NCI-H524 (cell line): ENCODE results near the gene TNFRSF1B.

Experiments
- DNase-seq, 2 experiments: peaks; one replicate each; lab custom pipeline; 2025; lab: John Stamatoyannopoulos, UW

Gene TNFRSF1B

DNA sequence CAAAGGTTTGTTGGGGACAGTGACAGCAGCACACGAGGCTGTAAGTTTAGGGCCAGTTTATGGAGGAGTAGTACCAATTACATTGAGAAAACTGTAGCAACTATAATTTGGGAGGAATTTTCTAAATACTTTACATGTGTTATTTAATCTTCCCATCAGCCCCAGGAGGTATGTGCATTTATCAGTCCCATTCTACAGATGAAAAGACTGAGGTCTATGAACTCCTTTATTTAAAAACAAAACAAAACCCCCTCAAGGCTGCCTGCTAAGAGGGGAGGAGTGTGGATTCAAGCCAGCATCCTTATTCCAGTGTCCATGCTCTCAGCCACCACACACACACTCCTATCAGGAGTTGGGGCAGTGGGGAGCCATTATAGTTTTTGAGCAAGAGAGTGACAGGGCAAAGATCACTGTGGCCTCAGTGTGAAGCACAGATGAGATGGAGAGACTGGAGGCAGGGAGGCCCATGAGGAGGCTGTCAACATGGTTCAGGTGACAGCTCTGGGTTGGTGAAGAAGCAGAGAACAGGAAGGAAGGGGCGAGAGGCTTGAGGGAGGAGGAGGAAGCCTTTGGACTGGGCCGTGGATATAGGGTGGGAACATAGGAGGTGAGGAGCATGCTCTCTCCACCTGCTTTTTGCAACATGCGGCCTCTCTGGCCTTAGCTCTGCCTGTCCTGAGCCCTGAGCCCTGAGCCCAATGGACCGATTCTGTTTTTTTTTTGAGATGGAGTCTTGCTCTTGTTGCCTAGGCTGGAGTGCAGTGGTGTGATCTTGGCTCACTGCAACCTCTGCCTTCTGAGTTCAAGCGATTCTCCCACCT, 9.7 kb downstream of the TNFRSF1B start:
- no peak for DNase-seq

DNA sequence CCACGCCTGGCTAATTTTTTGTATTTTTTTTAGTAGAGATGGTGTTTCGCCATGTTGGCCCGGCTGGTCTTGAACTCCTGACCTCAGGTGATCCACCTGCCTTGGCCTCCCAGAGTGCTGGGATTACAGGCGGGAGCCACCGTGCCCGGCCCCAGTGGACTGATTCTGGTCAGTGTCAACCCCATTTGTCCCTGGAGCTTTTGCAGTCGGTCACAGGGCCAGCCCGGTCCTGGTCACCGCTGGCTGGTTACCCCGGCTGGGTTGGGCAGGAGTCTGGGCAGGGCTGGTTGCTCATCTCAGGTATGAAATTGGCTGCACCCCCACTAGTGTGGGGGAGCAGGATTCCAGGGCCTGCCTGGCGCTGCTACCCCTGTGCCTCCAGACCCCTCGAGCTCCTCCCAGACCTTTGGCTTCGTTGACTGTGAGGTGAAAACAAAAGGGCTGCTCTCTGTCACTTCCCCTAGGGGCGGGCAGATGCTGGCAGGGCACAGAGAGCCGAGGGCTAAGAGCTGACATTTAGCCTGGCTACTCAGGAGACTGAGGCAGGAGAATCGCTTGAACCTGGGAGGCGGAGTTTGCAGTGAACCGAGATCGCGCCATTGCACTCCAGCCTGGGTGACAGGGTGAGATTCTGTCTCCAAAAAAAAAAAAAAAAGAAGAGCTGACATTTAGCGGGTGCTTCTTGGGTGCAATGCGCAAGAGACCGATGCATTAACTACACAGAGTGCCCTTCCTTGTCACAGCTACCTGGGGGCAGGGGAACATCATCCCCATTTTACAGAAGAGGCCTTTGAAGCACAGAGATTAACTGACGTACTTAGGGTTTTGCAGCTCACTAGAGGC, 10.6 kb downstream of the TNFRSF1B start:
- DNase-seq = no peak

DNA sequence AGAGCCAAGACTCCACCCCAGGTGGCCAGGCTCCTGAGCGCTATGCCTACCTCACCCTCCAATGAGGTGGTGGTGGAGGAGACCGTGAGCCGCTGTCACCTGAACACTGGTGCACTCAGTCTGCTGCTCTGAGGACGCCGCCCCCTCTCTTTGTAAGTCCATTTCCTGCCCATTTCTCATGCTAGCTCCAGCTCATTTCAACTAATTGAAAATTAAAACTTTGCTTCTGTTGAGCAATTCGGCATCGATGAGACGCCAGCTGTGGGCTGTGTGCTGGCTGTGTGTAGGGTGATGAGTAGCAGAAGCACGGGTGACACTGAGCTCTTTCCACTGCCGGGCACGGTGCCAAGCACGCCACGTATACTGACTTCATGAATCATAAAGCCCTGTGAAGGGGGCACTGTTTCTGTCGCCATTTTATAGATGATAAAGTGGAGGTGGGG, 11.2 kb downstream of the TNFRSF1B start:
- peak in 1 of 2 experiments; percentile 41 for DNase-seq

DNA sequence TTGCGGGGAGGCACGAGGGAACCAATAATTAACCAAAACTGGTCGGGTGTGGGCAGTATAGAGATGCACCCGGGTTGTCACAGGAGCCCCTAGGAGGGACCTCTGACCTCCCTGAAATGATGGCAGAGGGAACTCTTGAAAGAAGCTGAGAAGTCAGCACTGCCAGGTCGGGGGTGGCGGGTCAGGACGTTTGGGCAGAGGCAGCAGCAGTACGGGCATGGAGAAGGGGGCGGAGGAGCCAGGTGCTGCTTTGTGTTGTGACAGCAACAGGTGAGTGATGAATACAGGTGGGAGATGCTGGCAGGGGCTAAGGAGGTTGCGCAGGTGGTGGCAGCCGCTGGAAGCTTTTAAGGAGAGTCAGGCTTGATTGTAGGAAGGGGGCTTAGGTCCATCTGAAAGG, 11.7 kb downstream of the TNFRSF1B start:
- no peak for DNase-seq

DNA sequence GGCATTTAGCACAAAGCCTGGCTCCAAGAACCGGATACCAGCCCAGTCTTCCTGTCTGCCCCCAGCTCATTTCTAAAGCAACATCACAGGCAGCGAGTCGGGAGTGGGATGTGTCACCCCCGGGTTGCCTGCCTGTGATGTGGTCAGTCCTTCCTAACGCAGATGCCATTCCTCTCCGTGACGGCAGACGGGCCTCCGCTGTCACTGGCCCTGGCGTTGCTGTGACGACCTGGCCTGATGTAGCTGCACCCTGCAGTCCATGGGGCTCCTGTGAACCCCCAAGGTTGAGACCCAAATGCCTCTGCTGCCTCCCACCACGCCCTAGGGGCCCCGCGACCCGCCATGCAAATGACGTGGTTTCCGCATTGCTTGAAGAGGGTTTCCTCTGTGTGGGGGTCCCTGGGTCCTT, 12.3 kb downstream of the TNFRSF1B start:
- DNase-seq = no peak

DNA sequence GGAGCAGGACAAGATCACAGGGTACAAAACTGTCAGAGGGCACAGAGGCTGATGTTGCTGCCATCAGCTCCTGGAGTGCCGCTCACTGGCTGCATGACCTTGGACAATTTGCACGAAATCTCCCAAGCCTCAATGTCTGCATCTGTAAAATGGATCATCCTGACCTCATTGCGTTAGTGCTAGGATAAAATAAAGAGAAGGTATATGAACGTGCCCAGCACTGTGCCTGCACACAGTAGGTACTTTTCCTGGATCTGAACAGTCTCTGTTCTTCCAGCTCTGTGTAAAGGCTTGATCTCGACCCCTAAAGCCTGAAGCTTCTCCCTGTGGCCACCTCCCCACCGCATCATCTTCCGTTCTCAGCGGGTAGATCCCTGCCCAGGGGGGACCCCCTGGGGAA, 12.9 kb downstream of the TNFRSF1B start:
- DNase-seq = no peak

DNA sequence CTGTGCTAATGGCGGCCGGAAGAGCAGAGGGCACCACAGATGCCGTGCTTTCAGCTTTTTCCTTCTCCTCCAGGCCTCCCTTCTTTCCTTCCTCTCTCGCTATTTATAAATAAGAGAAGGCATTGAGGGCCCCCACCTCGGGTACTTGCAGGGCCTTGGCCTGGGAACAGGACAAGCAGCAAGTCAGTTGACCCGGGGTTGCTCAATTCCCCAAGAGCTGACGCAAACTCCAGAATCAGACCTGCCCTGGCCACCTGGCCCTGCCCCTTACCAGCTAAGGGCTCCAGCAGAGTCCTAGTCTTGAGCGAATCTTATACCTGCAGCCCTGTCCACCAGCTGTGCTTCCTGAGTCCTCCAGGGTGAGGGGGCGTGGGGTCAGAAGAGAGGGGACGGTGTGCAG, 13.5 kb downstream of the TNFRSF1B start:
- DNase-seq = no peak

DNA sequence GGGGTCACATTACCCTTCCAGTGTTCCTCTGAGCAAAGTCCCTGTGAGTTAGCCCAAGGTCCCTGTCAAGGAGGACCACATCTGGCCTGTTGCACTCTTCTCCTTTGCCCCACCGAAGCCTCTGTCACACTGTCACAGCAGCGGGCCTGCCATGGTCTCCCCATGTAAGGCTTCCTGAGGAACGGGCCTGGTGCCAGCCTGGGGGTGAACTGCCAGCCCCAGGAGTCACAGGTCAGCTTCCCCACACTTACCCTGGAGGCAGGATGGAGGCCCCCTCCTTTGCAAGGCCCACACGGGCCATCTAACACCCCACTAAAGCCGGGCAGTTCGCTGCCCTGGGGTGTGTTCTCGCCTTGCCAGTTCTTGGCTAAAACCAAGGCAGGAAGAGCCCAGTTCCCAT, 14.1 kb downstream of the TNFRSF1B start:
- DNase-seq = no peak

DNA sequence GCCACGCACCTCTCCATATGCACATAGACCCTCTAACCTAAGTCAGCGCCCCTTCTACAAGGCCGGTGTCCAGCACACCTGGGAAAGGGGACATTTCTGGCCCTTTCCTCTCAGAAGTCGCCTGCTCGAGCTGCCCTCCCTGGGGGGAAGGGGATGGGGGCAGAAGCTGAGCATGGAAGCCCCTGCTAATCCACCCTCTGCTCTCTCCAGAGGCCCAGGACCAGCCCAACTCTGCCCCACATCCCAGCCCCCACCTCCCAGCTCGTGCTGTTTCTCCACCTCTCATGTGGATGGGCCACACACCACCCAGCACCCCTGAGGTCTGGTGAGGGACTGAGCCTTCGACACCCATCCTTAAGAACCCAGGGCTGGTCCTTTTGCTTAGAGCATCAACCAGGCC, 14.8 kb downstream of the TNFRSF1B start:
- no peak for DNase-seq

DNA sequence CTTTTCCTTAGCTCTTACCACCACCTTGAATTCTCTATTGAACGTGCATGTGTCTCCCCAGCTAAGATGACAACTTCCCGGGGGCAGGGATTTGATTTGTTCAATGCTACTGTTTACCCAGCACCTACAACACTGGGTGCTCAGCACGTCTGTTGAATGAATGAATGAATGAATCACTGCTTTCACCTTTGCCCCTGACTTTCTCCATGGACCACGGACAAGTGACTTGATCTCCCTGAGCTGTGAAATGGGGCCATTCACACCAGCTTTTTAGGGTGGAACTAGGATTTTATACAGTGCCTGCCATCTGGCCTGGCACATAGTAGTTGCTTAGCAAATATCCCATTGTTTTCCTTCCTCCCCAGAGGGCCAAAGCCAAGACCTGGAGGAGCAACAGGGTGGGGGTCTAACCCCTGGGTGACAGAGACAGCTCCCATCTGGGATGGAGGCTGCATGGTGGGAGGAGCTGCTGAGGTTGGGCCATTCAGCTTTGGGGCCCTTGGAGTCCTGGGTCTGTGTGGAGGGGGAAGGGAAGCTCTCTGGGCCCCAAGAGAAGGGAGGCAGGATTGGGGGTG, 15.7 kb downstream of the TNFRSF1B start:
- DNase-seq = no peak

DNA sequence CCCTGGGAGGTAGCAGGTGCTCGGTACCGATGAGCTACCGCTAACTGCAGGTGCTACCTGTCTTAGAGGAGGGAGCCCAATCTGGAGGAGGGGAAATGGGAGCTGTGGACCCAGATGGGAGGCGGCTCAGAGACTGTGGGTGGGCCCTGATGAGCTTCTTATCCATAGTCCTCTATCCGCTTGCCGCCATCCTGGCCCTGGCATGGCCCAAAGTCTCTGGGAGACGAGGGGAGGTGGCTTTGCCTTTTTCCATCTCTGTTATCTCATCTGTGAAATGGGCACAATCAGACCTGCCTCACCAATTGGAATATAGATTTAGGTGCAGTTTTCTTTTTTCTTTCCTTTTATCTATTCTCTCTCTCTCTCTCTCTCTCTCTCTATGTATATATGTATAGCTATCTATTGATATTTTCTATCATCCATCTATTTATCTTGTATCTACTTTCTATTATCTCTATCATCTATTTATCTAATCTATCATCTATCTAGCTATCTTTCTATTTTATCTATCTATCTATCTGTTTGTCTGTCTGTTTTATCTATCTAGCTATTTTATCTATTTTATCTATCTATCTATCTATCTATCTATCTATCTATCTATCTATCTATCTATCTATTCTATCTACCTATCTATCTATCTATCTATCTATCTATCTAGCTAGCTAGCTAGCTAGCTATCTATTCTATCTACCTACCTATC, 16.5 kb downstream of the TNFRSF1B start:
- DNase-seq = no peak

DNA sequence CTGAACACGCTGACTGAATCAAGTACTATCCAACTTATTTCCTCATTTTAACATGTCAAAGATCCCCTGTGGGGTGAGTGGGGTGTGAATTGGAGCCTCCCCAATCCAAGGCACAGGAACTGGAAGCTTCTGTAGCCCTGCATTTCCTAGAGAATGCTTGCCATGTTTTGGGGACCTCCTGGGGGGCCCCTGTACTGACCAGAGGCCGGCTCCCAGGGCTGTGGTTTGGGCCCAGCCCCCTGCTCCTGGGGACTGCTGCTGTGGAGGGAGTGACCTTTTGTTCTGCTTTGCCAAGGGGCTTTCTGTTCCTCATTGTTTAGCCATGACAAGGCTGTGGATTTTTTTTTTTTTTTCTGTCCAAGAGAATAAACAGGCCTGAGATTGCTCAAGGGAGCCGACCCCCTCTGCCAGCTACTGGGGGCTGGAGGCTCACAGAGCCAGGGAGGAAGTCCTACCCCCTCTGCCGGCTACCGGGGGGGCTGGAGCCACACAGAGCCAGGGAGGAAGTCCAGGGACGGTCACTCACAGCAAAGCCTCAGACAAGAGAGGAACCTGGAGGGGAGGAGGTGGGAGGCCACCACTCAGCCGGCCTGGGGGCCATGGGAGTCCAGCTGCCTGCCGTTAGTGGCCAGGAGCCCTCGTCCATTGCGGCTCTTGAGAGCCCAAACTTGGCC, 17.4 kb downstream of the TNFRSF1B start:
- DNase-seq = no peak

DNA sequence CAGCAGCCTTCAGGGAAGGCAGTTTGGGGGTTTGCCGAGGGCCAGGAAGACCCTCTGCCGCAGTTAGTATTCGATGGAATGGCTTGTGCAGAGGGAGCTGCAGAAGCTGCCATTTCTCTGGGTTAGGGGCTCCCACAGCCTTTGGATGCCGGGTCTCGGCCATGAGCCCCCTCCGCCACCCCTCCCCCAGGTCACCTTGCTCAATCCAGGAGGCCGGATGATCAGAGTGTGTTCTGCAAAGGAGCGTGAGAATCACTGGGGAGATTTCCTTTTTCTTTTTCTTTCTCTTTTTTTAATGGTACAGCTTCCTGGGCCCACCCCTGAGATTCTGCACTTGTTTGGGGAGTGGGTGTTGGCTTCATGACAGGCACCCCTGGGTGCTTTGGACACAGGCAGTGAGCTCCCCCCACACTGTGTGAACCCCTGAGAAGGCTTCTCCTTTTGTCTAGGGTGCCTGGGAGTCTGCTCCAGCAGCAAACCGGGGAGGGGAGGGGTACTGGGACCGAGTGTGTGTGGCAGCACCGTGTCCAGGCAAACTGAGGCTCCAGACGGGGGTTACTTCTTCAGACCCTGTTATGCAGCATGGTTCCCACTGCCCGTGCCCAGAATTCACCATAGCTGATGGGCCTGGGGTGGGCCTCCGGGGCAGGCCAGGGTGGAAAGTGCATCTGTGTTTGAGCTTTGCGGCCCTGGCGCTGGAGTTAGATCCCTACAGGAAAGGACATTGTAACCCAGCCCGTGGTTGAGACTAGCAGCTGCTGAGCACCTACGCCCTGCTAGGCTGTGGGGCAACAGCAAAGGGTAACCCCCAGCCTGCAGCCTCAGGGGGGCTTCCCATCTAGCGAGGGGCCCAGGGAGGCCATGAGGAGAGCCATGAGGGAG, 18.5 kb downstream of the TNFRSF1B start:
- no peak for DNase-seq

DNA sequence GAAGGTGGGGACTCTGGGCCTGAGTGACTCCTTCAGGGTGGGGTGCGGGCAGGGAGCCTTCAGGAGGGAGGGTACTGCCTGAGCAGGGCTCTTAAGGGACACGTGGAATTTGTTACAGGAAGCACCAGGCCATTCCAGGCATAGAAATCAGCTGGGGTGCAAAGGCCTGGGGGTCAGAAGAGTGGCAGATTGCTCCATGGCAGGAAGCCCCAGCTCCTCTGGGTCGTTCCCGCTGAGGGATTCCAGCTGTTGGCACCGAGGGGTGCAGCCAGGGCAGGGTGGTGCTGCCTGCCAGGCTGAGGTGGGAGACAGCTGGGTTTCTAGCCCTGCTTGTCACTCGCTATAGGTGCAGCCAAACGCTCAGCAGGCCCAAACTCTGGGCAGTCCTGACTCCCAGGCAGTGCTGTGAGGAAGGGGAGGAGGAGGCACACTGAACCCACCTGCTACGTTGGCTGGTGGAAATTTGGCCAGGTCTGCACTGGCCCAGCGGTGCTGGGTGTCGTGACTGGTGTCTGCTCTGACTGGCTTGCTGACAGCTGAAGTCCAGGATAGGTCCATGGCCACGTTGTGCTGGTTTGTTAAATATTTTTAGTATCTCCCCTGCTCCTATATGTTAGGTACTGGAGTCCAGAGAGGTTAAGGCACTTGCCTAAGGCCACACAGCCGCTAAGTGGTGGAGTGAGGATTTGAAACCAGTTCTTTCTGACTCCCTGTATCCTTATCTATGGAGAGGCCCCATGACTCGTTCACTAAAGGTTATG, 19.3 kb downstream of the TNFRSF1B start:
- no peak for DNase-seq

DNA sequence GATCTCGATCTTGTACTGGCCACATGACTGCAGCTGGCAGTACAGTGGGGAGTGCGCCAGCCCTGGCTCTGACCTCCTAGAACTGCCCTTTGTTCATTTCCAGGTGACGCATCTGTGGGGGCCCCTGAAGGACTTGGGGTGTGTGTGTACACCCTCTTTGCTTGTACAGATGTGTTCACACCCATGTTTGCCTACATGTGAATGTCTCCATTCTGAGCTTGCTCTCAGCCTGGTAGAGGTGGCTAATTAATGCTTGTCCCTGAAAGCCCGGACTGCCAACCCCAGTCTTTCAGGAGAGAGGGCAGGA, 19.8 kb downstream of the TNFRSF1B start:
- no peak for DNase-seq

DNA sequence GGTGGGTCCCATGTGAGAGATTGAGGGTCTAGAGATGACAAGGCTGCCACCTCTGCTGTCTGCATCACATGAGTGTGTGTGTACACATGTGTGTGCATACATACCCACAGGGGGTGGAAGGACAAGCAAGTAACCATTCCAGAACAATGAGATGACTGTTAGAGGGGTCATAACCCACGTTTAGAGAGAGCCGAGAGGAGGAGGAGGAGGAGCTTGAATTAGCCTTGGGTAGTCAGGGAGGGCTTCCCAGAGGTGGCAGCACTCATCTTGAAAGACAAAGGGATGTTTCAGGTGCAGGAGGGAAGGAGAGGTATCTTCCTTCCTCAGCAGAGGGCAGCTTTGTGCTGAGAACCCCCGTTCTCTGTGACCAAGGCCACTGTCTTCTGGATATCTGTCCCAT, 21.3 kb downstream of the TNFRSF1B start:
- DNase-seq = no peak

DNA sequence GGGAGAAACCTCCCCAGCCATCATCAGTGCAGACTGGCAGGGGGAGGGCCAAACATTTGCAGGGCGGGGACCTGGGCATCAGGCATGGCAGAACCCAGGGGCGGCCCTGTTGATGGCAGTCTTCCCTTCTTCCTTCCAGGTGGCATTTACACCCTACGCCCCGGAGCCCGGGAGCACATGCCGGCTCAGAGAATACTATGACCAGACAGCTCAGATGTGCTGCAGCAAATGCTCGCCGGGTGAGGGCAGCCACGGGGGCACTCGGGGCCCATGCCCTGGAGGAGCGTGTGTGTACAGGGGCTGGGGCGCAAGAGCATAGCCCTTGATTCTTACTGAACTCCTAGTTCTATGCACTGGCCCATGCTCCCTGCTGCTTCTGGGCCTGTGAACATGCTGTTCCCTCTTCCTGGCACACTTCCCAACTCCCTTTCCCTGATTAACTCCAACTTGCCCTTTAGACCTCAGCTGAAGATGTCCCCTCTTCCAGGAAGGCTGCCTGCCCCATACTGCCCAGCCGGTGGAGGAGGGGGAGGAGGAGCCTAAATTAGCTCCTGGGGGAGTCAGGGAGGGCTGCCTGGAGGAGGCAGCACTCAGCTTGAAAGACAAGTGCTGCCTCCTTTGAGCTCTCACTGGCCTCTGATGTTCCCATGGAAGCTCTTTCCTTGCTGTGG, 22.0 kb downstream of the TNFRSF1B start:
- no peak for DNase-seq

DNA sequence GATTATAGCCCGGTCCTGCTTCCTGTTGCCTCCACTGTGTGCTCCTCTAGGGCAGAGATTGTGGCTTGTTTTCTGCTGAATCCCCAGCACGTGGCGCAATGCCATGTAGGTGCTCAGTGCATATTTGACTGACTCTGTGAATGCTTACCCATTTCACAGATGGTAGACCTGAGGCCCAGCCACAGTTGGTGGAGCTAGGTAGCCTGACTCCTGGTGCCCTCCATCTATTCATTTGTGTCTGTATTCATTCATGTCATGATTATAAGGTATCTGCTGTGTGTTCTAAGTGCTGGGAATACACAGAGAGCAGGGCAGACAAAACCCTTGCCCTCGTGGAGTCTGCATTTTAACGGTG, 22.5 kb downstream of the TNFRSF1B start:
- DNase-seq = no peak

DNA sequence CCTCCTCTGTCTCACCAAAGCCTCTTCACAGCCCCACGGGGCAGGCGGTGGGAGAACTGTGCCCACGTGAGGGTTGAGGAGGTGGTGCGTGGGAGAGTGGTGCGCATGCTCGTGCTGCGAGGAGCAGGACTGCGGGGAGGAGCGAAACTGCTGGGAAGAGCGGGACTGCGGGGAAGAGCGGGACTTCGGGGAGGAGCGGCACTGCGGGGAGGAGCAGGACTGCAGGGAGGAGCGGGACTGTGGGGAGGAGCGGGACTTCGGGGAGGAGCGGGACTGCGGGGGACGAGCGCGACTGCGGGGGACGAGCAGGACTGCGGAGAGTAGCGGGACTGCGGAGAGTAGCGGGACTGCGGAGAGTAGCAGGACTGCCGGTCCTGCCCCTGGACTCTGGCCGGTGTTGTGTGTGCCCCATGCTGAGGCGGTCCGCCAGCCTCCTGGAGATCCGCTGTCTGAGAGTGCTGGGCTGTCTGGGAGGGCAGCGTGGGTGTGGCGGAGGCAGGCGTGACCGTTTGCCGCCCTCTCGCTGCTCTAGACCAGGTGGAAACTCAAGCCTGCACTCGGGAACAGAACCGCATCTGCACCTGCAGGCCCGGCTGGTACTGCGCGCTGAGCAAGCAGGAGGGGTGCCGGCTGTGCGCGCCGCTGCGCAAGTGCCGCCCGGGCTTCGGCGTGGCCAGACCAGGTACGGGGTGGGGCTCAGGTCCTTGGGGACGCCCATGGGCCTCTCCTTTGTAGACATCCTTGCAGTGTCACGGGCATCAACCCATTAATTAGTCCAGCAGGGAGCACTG, 24.6 kb downstream of the TNFRSF1B start:
- no peak for DNase-seq
